HCT116 (cell line): ENCODE measurements around the gene USH1G. TPM values are rescaled to one million over a fixed set of nuclear protein-coding genes. Genes with fewer than 3 reads are reported as not detected.

Experiments used
- ATAC-seq: fragments of 200-7000 bp; cut with Tn5 transposase; 2 replicates; pipeline ENCODE4 v1.9.1; 2020; ENCODE audit warnings: mild to moderate bottlenecking, moderate library complexity
- BruUV-seq: library from RNA; stranded (reverse); fragments of 400-500 nt; replicated peaks from 2 replicates; lab custom pipeline; 2021; lab: Mats Ljungman, UMichigan
- CTCF ChIA-PET: fragments of 300-600 bp; sonication (Branson Sonifier 250); formaldehyde crosslinking; loops from one replicate; lab custom pipeline; 2021; ENCODE audit warnings: antibody characterized with exemption; lab: Charles Lee
- POLR2A ChIA-PET: fragments of 300-600, 350-600 bp; sonication (Branson Sonifier 250); formaldehyde crosslinking; loops from one replicate; lab custom pipeline; 2021; ENCODE audit warnings: antibody characterized with exemption; lab: Charles Lee
- RAD21 ChIA-PET, 2 experiments: fragments of 300-600 bp; sonication (Branson Sonifier 250); formaldehyde crosslinking; loops; one replicate each; lab custom pipeline; 2023; ENCODE audit warnings: low total read pairs in 2 of 2; ENCODE audit not compliant: uncharacterized antibody in 2 of 2, unreplicated experiment in 2 of 2, low non-redundant PET in 1 of 2; lab: Charles Lee
- DNase-seq: peaks from one replicate; pipeline ENCODE4 v3.0.0-alpha.2; 2010; ENCODE audit warnings: low read depth, low spot score
- H2AFZ ChIP-seq: fragments of 200-600 bp; shearing (Covaris generic), sonication (generic); 2 replicates; pipeline ENCODE4 v1.6.1; 2017; ENCODE audit warnings: low read depth, mixed run types, mixed read lengths, antibody characterized with exemption, low read length; ENCODE audit not compliant: poor library complexity, severe bottlenecking
- H3K27ac ChIP-seq: 2 replicates; pipeline ENCODE4 v1.5.1; 2012; ENCODE audit warnings: low read depth, low read length
- H3K27me3 ChIP-seq: fragments of 200-600 bp; sonication (generic); 2 replicates; pipeline ENCODE4 v1.6.1; 2016; ENCODE audit warnings: mixed run types, low read length, mixed read lengths; ENCODE audit not compliant: insufficient read depth
- H3K36me3 ChIP-seq, 2 experiments: fragments of 200-500 bp in 1 of 2; fragments of 200-600 bp in 1 of 2; sonication (Bioruptor generic) in 1 of 2; sonication (generic) in 1 of 2; 2 replicates each; pipeline versions ENCODE4 v1.5.1 to v1.6.1; 2014 to 2016; ENCODE audit warnings: low read length in 2 of 2, inconsistent platforms in 1 of 2, mixed read lengths in 1 of 2, mixed run types in 1 of 2; ENCODE audit not compliant: insufficient read depth in 2 of 2, control insufficient read depth in 1 of 2
- H3K4me1 ChIP-seq, 2 experiments: fragments of 200-600 bp in 1 of 2; sonication (generic) in 1 of 2; 2 replicates each; pipeline versions ENCODE4 v1.5.1 to v1.6.1; 2012 to 2017; ENCODE audit warnings: low read length in 2 of 2, inconsistent platforms in 1 of 2, mild to moderate bottlenecking in 1 of 2, mixed read lengths in 1 of 2, mixed run types in 1 of 2, moderate library complexity in 1 of 2; ENCODE audit not compliant: insufficient read depth in 2 of 2, control insufficient read depth in 1 of 2
- H3K4me2 ChIP-seq: fragments of 200-600 bp; sonication (generic); 2 replicates; pipeline ENCODE4 v1.6.1; 2017; ENCODE audit warnings: mixed run types, low read length, mixed read lengths
- H3K4me3 ChIP-seq, 2 experiments: fragments of 200-600 bp in 1 of 2; sonication (generic) in 1 of 2; replicated peaks in 1 of 2; 2 replicates each; pipeline ENCODE4 v1.5.1; 2011 to 2016; ENCODE audit warnings: low read length in 2 of 2, control low read depth in 1 of 2, low read depth in 1 of 2, mild to moderate bottlenecking in 1 of 2, mixed read lengths in 1 of 2, mixed run types in 1 of 2
- H3K79me2 ChIP-seq: fragments of 200-600 bp; sonication (generic); 2 replicates; pipeline ENCODE4 v1.6.1; 2017; ENCODE audit warnings: mild to moderate bottlenecking, mixed run types, low read length, moderate library complexity, mixed read lengths; ENCODE audit not compliant: insufficient read depth
- H3K9ac ChIP-seq: fragments of 200-600 bp; sonication (generic); 2 replicates; pipeline ENCODE4 v1.6.1; 2016; ENCODE audit warnings: low read length, mixed read lengths
- H3K9me2 ChIP-seq: fragments of 200-600 bp; sonication (generic), shearing (Covaris generic); 2 replicates; pipeline ENCODE4 v1.6.1; 2017; ENCODE audit warnings: mixed run types, mild to moderate bottlenecking, moderate library complexity; ENCODE audit not compliant: insufficient read depth
- H3K9me3 ChIP-seq, 2 experiments: fragments of 200-500 bp in 1 of 2; fragments of 200-600 bp in 1 of 2; sonication (Bioruptor generic) in 1 of 2; sonication (generic) in 1 of 2; 2 replicates each; pipeline ENCODE4 v1.6.1; 2014 to 2017; ENCODE audit warnings: low read length in 2 of 2, mixed read lengths in 2 of 2, inconsistent platforms in 1 of 2, low read depth in 1 of 2, mild to moderate bottlenecking in 1 of 2, mixed run types in 1 of 2, moderate library complexity in 1 of 2; ENCODE audit not compliant: control insufficient read depth in 1 of 2, insufficient read depth in 1 of 2
- H4K20me1 ChIP-seq: fragments of 200-600 bp; sonication (generic), shearing (Covaris generic); 2 replicates; pipeline ENCODE4 v1.6.1; 2017; ENCODE audit warnings: mixed run types, mild to moderate bottlenecking, moderate library complexity; ENCODE audit not compliant: insufficient read depth
- ATF3 ChIP-seq: IDR thresholded peaks from 2 replicates; pipeline ENCODE4 v1.6.1; 2012
- CBX3 ChIP-seq: IDR thresholded peaks from 2 replicates; pipeline ENCODE4 v1.6.1; 2012; ENCODE audit warnings: low read depth
- CEBPB ChIP-seq: IDR thresholded peaks from 2 replicates; pipeline ENCODE4 v1.6.1; 2012; ENCODE audit warnings: low read depth
- ELF1 ChIP-seq: IDR thresholded peaks from 2 replicates; pipeline ENCODE4 v1.6.1; 2012; ENCODE audit warnings: low read depth, borderline replicate concordance
- EZH2 ChIP-seq: fragments of 200-600 bp; sonication (generic); IDR thresholded peaks from 2 replicates; pipeline ENCODE4 v1.6.1; 2017; ENCODE audit warnings: antibody characterized with exemption, mixed run types
- EZH2phosphoT487 ChIP-seq: fragments of 200-600 bp; IDR thresholded peaks from 2 replicates; pipeline ENCODE4 v1.6.1; 2018; ENCODE audit warnings: antibody characterized with exemption, borderline replicate concordance
- FOSL1 ChIP-seq: IDR thresholded peaks from 2 replicates; pipeline ENCODE4 v1.6.1; 2012; ENCODE audit warnings: low read depth
- JUND ChIP-seq: IDR thresholded peaks from 2 replicates; pipeline ENCODE4 v1.6.1; 2012
- POLR2A ChIP-seq: IDR thresholded peaks from 2 replicates; pipeline ENCODE4 v1.7.0; 2011; ENCODE audit warnings: borderline replicate concordance; ENCODE audit not compliant: insufficient read depth, insufficient read length; ENCODE audit errors: extremely low read depth
- POLR2AphosphoS5 ChIP-seq: IDR thresholded peaks from 2 replicates; pipeline ENCODE4 v1.6.1; 2011; ENCODE audit warnings: mild to moderate bottlenecking, low read depth, low read length, moderate library complexity
- SP1 ChIP-seq: IDR thresholded peaks from 2 replicates; pipeline ENCODE4 v1.6.1; 2012; ENCODE audit warnings: low read depth
- SRF ChIP-seq: IDR thresholded peaks from 2 replicates; pipeline ENCODE4 v1.6.1; 2012; ENCODE audit warnings: low read depth
- TCF7L2 ChIP-seq: IDR thresholded peaks from 2 replicates; pipeline ENCODE4 v1.7.0; 2011; ENCODE audit warnings: borderline replicate concordance, inconsistent platforms; ENCODE audit not compliant: insufficient read depth, insufficient read length; ENCODE audit errors: extremely low read depth
- YY1 ChIP-seq: IDR thresholded peaks from 2 replicates; pipeline ENCODE4 v1.6.1; 2011; ENCODE audit warnings: low read length, low read depth, moderate library complexity, mild to moderate bottlenecking; ENCODE audit not compliant: insufficient replicate concordance; ENCODE audit errors: extremely low read depth
- ZBTB33 ChIP-seq: IDR thresholded peaks from 2 replicates; pipeline ENCODE4 v1.6.1; 2011; ENCODE audit warnings: mild to moderate bottlenecking, low read length, moderate library complexity; ENCODE audit not compliant: insufficient replicate concordance; ENCODE audit errors: extremely low read depth
- ZFX ChIP-seq: fragments of 450-650 bp; IDR thresholded peaks from 2 replicates; pipeline ENCODE4 v1.6.1; 2017
- ZNF274 ChIP-seq: fragments of 200-500 bp; sonication (Bioruptor generic); IDR thresholded peaks from 2 replicates; pipeline ENCODE4 v1.6.1; 2014; ENCODE audit warnings: mild to moderate bottlenecking, low read depth, low read length, inconsistent platforms
- intact Hi-C: fragments of 100-400 bp; cut with micrococcal nuclease; formaldehyde crosslinking; loops from 2 replicates; pipeline ENCODE4 v1.10.0; 2022
- total RNA-seq: library from RNA; stranded (reverse); gene quantifications from one replicate; pipeline ENCODE4 v1.2.1, GENCODE V29; 2021; ENCODE audit not compliant: unreplicated experiment

USH1G gene
- total RNA-seq, 1 experiment from 2014 or later = 3.1 TPM

- H2AFZ ChIP-seq = no peak overlapping the region
- H3K9ac ChIP-seq = no peak overlapping the region
- RAD21 ChIA-PET = no interaction called here
- no peaks in the 10 kb centered on the region for H4K20me1 ChIP-seq
- no peak overlapping the region for H3K27ac ChIP-seq
- no peak overlapping the region for H3K4me2 ChIP-seq
- TF ChIP-seq ATF3 (no peak), CBX3 (no peak), ZBTB33 (no peak), YY1 (no peak), FOSL1 (no peak), ZNF274 (no peak), TCF7L2 (no peak), EZH2phosphoT487 (no peak), POLR2A (no peak), CEBPB (no peak), SRF (no peak), POLR2AphosphoS5 (no peak), ELF1 (no peak), ZFX (no peak), EZH2 (no peak), JUND (no peak), SP1 (no peak)
- no peaks in the 10 kb centered on the region for H3K36me3 ChIP-seq
- ATAC-seq (no peak), DNase-seq (no peak)
- no peaks in the 10 kb centered on the region for H3K27me3 ChIP-seq
- CTCF ChIA-PET = no interaction called here
- BruUV-seq = no TSS peak
- no peaks in the 10 kb centered on the region for H3K79me2 ChIP-seq
- no peaks in the 10 kb centered on the region for H3K9me3 ChIP-seq
- POLR2A ChIA-PET = interaction anchor here (2.4 kb wide), 1 partner anchor 15 kb away, joined by 12 read pairs; the partner anchor contains the start of gene FDXR
- no peaks in the 10 kb centered on the region for H3K4me1 ChIP-seq
- H3K9me2 ChIP-seq = no peaks in the 10 kb centered on the region
- intact Hi-C loops = no loop called here
- no peak overlapping the region for H3K4me3 ChIP-seq
These were observed 34.6 kb downstream of the USH1G start for GRCh38 chr17:74888469-74888868.
